GM12878 (cell line): Measurements from ENCODE around the gene TNFAIP8L2.

Experiments used
- NBN ChIP-seq: fragments of 450-650 bp; IDR thresholded peaks from 2 replicates; pipeline ENCODE4 v1.6.1; 2016
- POLR2AphosphoS5 ChIP-seq: IDR thresholded peaks from 2 replicates; pipeline ENCODE4 v1.6.1; 2011; ENCODE audit warnings: mild to moderate bottlenecking, low read length, inconsistent platforms
- PRDM15 ChIP-seq: fragments of 450-650 bp; formaldehyde crosslinking; IDR thresholded peaks from 2 replicates; pipeline ENCODE4 v1.4.0; 2020; ENCODE audit warnings: mild to moderate bottlenecking, moderate library complexity
- SMC3 ChIP-seq: IDR thresholded peaks from 2 replicates; pipeline ENCODE4 v1.6.1; 2011; ENCODE audit warnings: low read length, improper control_type of control experiment, borderline replicate concordance
- ZBTB4 ChIP-seq: fragments of 450-650 bp; formaldehyde crosslinking; IDR thresholded peaks from 2 replicates; pipeline ENCODE4 v1.4.0; 2022; ENCODE audit warnings: mild to moderate bottlenecking, moderate library complexity
- TF ChIP-seq, protein P1 (sequence below): IDR thresholded peaks from 2 replicates; pipeline ENCODE4 v1.6.1; 2012; ENCODE audit warnings: low read depth, low read length, improper control_type of control experiment
- TF ChIP-seq, protein P2 (sequence below), 3 experiments: IDR thresholded peaks in 2 of 3; conservative IDR thresholded peaks in 1 of 3; 2 replicates each; pipeline ENCODE4 v1.5.1; 2011; ENCODE audit warnings: low read depth in 3 of 3, low read length in 3 of 3, mild to moderate bottlenecking in 3 of 3, control low read depth in 2 of 3, moderate library complexity in 2 of 3, inconsistent platforms in 1 of 3, mixed read lengths in 1 of 3; ENCODE audit not compliant: control insufficient read depth in 2 of 3, insufficient read depth in 1 of 3; ENCODE audit errors: extremely low read depth in 1 of 3

DNA sequence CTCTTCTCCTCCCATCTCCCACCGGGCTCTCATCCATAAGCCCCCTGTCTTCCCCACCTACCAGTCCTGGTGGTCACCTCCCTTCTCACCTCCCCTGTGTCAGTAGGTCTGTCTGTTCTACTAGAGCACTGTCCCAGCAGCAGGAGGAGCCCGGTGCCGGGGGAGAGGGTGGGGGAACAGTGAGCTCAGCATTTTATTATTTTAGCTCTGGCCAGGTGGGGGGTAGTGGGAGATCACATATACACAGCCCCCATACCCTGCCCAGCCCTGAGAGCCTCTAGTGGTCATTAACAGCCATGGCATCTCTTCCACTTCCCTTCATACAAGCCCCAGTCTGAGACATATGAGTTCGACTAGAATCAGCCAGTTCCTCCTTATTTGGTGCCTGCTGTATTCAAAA is 19.4 kb downstream of the TNFAIP8L2 start, which contains the start of gene TMOD4:
- TF ChIP-seq, protein P1, sequence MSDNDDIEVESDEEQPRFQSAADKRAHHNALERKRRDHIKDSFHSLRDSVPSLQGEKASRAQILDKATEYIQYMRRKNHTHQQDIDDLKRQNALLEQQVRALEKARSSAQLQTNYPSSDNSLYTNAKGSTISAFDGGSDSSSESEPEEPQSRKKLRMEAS = no peak
- TF ChIP-seq, protein P2, sequence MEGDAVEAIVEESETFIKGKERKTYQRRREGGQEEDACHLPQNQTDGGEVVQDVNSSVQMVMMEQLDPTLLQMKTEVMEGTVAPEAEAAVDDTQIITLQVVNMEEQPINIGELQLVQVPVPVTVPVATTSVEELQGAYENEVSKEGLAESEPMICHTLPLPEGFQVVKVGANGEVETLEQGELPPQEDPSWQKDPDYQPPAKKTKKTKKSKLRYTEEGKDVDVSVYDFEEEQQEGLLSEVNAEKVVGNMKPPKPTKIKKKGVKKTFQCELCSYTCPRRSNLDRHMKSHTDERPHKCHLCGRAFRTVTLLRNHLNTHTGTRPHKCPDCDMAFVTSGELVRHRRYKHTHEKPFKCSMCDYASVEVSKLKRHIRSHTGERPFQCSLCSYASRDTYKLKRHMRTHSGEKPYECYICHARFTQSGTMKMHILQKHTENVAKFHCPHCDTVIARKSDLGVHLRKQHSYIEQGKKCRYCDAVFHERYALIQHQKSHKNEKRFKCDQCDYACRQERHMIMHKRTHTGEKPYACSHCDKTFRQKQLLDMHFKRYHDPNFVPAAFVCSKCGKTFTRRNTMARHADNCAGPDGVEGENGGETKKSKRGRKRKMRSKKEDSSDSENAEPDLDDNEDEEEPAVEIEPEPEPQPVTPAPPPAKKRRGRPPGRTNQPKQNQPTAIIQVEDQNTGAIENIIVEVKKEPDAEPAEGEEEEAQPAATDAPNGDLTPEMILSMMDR (IDR thresholded peaks at IDR 0.05 in 2 of 3, conservative IDR thresholded peaks at IDR 0.05 in 1 of 3; ENCODE audit: control insufficient read depth in 2 of 3, extremely low read depth in 1 of 3, insufficient read depth in 1 of 3, low read depth in 3 of 3, low read length in 3 of 3) = peak; percentile 35 to 58 (median 50)
- TF ChIP-seq ZBTB4 (CRISPR knock-in tag) (no peak), NBN (no peak), SMC3 (no peak; the same call in 1 of the 2 replicates), PRDM15 (CRISPR knock-in tag) (no peak), POLR2AphosphoS5 (no peak)
